ENCODE measurements around the gene ITIH1. TPM values are rescaled to one million over a fixed set of nuclear protein-coding genes. Genes with fewer than 3 reads are reported as not detected.

Gene ITIH1
- total RNA-seq, 2 experiments from 2014 or later, result not detected

GRCh38 chr3:52787672-52788625 lies 10.6 kb downstream of the ITIH1 start:
- ChIA-PET POLR2A (interaction anchor here (0.6 kb wide), 1 partner anchor 114 kb away, joined by 4 read pairs; no protein-coding TSS in a partner anchor), CTCF (interaction anchor here (0.7 kb wide), 1 partner anchor 450 kb away, joined by 3 read pairs; no protein-coding TSS in a partner anchor)

GRCh38 chr3:52788890-52789745 lies 11.7 kb downstream of the ITIH1 start:
- POLR2A ChIA-PET, result no interaction called here
- CTCF ChIA-PET, result no interaction called here

- POLR2A ChIA-PET, result no interaction called here
- CTCF ChIA-PET, result no interaction called here
Measured at GRCh38 chr3:52789746-52790040, 12.3 kb downstream of the ITIH1 start.

- CTCF ChIA-PET, result no interaction called here
- POLR2A ChIA-PET, result no interaction called here
Measured at GRCh38 chr3:52790337-52790736, 12.9 kb downstream of the ITIH1 start.

GRCh38 chr3:52790741-52791140 lies 13.3 kb downstream of the ITIH1 start:
- POLR2A ChIA-PET, result no interaction called here
- CTCF ChIA-PET, result no interaction called here

- ChIA-PET CTCF (no interaction called here), POLR2A (no interaction called here)
Measured at GRCh38 chr3:52791366-52791765, 14.0 kb downstream of the ITIH1 start.

- ChIA-PET CTCF (interaction anchor here (0.8 kb wide), 1 partner anchor 281 kb away, joined by 3 read pairs; no protein-coding TSS in a partner anchor), POLR2A (no interaction called here)
Measured at GRCh38 chr3:52791928-52792327, 14.5 kb downstream of the ITIH1 start.

- CTCF ChIA-PET, result interaction anchor here (0.8 kb wide), 1 partner anchor 280 kb away, joined by 3 read pairs; no protein-coding TSS in a partner anchor
Measured at GRCh38 chr3:52792413-52792812, 15.0 kb downstream of the ITIH1 start.

GRCh38 chr3:52792961-52793695 lies 15.7 kb downstream of the ITIH1 start:
- CTCF ChIA-PET, result no interaction called here
- POLR2A ChIA-PET, result no interaction called here

More at GRCh38 chr3:52792413-52792812, 15.0 kb downstream of the ITIH1 start:
- POLR2A ChIA-PET, result no interaction called here

- POLR2A ChIA-PET, result no interaction called here
- CTCF ChIA-PET, result interaction anchor here (1.1 kb wide), 1 partner anchor 51 kb away, joined by 3 read pairs; no protein-coding TSS in a partner anchor
Measured at GRCh38 chr3:52793702-52794611, 16.6 kb downstream of the ITIH1 start.

GRCh38 chr3:52794612-52795099 lies 17.3 kb downstream of the ITIH1 start, which contains the start of gene ITIH3:
ITIH3 (plus strand) TSS chr3:52794796; CDS start chr3:52794804, 8 bp downstream.
- ChIA-PET POLR2A (no interaction called here), CTCF (interaction anchor here (1.1 kb wide), 1 partner anchor 52 kb away, joined by 3 read pairs; no protein-coding TSS in a partner anchor)

- POLR2A ChIA-PET, result no interaction called here
Measured at GRCh38 chr3:52795298-52795900, 18.0 kb downstream of the ITIH1 start.

GRCh38 chr3:52796411-52796810 lies 19.0 kb downstream of the ITIH1 start:
- ChIA-PET POLR2A (no interaction called here), CTCF (no interaction called here)

More at GRCh38 chr3:52795298-52795900, 18.0 kb downstream of the ITIH1 start:
- CTCF ChIA-PET, result no interaction called here

- ChIA-PET CTCF (interaction anchor here (0.5 to 1.3 kb wide), 4 partner anchors 15 to 43 kb away, joined by 3 to 4 read pairs (median 3); partner anchors contain the start of gene NEK4), POLR2A (no interaction called here)
Measured at GRCh38 chr3:52798376-52798977, 21.1 kb downstream of the ITIH1 start.

GRCh38 chr3:52798978-52799476 lies 21.6 kb downstream of the ITIH1 start:
- ChIA-PET POLR2A (no interaction called here), CTCF (interaction anchor here (0.8 to 1.3 kb wide), 3 partner anchors 15 to 43 kb away, joined by 3 to 4 read pairs (median 3); partner anchors contain the start of gene NEK4)

GRCh38 chr3:52800079-52800478 lies 22.7 kb downstream of the ITIH1 start:
- ChIA-PET POLR2A (no interaction called here), CTCF (no interaction called here)

- ChIA-PET POLR2A (no interaction called here), CTCF (no interaction called here)
Measured at GRCh38 chr3:52801839-52802238, 24.4 kb downstream of the ITIH1 start.
